GM23338 (cell line): ENCODE measurements around the gene PLEKHG5.

ENCODE experiments used
- CREB1 ChIP-seq: fragments of 250-450 bp; sonication (Bioruptor Pico); IDR thresholded peaks from 2 replicates; pipeline ENCODE4 v1.5.0; 2020; ENCODE audit warnings: low read depth, mild to moderate bottlenecking, moderate library complexity
- CTCF ChIP-seq, 2 experiments: fragments of 200-600 bp in 1 of 2; sonication (generic) in 1 of 2; conservative IDR thresholded peaks; 2 replicates each; pipeline versions ENCODE4 v1.5.1 to v1.6.1; 2016 to 2017; ENCODE audit warnings: antibody characterized with exemption in 2 of 2, low read depth in 2 of 2, mild to moderate bottlenecking in 2 of 2, moderate library complexity in 1 of 2
- ETS1 ChIP-seq: IDR thresholded peaks from 2 replicates; pipeline ENCODE4 v1.6.1; 2016; ENCODE audit warnings: antibody characterized with exemption
- EZH2 ChIP-seq: fragments of 200-600 bp; sonication (generic); IDR thresholded peaks from one replicate; pipeline ENCODE4 v1.8.0; 2017; ENCODE audit warnings: antibody characterized with exemption, mild to moderate bottlenecking, low read depth; ENCODE audit not compliant: unreplicated experiment
- EZH2phosphoT487 ChIP-seq: fragments of 200-600 bp; sonication (generic); IDR thresholded peaks from one replicate; pipeline ENCODE4 v1.8.1; 2018; ENCODE audit warnings: antibody characterized with exemption; ENCODE audit not compliant: unreplicated experiment
- JUNB ChIP-seq: IDR thresholded peaks from one replicate; pipeline ENCODE4 v1.6.1; 2016; ENCODE audit warnings: antibody characterized with exemption; ENCODE audit not compliant: unreplicated experiment
- NANOG ChIP-seq: IDR thresholded peaks from 2 replicates; pipeline ENCODE4 v1.6.1; 2016; ENCODE audit warnings: antibody characterized with exemption, borderline replicate concordance
- POLR2AphosphoS5 ChIP-seq: IDR thresholded peaks from 2 replicates; pipeline ENCODE4 v1.6.1; 2016; ENCODE audit warnings: antibody characterized with exemption, low read depth
- REST ChIP-seq: IDR thresholded peaks from one replicate; pipeline ENCODE4 v1.6.1; 2018; ENCODE audit warnings: antibody characterized with exemption; ENCODE audit not compliant: unreplicated experiment
- STAT1 ChIP-seq: IDR thresholded peaks from one replicate; pipeline ENCODE4 v1.6.1; 2016; ENCODE audit warnings: antibody characterized with exemption; ENCODE audit not compliant: unreplicated experiment
- ZNF114 ChIP-seq: fragments of 250-450 bp; sonication (Bioruptor Pico); IDR thresholded peaks from 2 replicates; pipeline ENCODE4 v1.5.0; 2020; ENCODE audit warnings: mild to moderate bottlenecking, moderate library complexity
- ZNF331 ChIP-seq: fragments of 250-450 bp; sonication (Bioruptor Pico); IDR thresholded peaks from 2 replicates; pipeline ENCODE4 v1.5.0; 2020; ENCODE audit warnings: low read depth, mild to moderate bottlenecking, moderate library complexity
- ZNF462 ChIP-seq: fragments of 250-450 bp; sonication (Bioruptor Pico); IDR thresholded peaks from 2 replicates; pipeline ENCODE4 v1.5.0; 2020; ENCODE audit warnings: mild to moderate bottlenecking, moderate library complexity

GRCh38 chr1:6426277-6426971 is 65.0 kb downstream of the PLEKHG5 start:
- TF ChIP-seq CTCF (conservative IDR thresholded peaks at IDR 0.05; ENCODE audit: low read depth in 2 of 2) (no peak), EZH2 (no peak), EZH2phosphoT487 (no peak), REST (no peak), POLR2AphosphoS5 (no peak), JUNB (no peak), ZNF114 (CRISPR knock-in tag) (no peak), STAT1 (no peak), CREB1 (CRISPR knock-in tag) (no peak), ETS1 (no peak), ZNF331 (no peak), NANOG (no peak), ZNF462 (CRISPR knock-in tag) (no peak)
